HG03575 (cell line): ENCODE results near the gene CR2.
"Not testable (repeated sequence)": the region's sequence is repeated elsewhere in the genome, so short reads cannot be mapped to it uniquely, and the experiment has no call there.

Experiments used
- ATAC-seq: cut with Tn5 transposase; IDR thresholded peaks from one replicate; pipeline ENCODE4 v1.9.1; 2021; ENCODE audit not compliant: unreplicated experiment, insufficient number of reproducible peaks, low FRiP score; ENCODE audit errors: extremely low read depth

The CR2 gene

DNA sequence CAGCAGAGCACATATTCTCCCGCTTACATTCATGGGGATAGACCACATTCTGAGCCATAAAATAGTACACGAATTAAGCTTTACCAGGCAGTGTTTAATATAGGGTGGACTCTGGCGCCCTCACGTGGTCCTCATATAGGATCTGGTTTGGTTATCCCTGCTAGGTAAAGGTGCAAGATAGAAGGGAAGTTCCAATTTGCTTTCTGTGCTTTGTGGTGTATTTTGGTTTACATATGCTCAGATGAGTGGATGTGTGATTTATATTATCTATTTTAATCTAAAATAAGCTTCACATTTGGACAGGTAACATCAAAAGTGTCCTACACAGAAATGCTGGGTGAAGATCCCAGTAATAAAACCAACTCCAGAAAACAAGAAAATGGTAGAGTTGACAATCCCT, 45.4 kb downstream of the CR2 start:
- ATAC-seq: no peak

DNA sequence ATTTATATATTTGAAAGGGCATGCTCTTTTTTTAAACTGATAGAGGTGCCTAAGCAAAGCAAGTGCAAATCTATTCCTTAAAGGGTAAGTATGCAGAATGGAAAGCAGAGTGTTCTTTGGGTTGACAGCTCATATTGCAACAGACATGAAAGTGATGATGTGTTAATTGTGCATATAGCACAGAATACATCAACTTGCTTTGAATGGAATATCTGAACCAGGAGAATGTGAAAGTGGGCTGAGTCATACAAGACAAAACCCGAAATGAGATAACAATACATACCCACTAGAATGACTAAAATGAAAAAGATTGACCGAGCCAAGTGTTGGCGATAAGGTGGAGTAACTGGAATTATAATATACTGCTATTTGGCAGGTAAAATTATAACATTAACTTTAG, 46.2 kb downstream of the CR2 start:
- no peak for ATAC-seq

DNA sequence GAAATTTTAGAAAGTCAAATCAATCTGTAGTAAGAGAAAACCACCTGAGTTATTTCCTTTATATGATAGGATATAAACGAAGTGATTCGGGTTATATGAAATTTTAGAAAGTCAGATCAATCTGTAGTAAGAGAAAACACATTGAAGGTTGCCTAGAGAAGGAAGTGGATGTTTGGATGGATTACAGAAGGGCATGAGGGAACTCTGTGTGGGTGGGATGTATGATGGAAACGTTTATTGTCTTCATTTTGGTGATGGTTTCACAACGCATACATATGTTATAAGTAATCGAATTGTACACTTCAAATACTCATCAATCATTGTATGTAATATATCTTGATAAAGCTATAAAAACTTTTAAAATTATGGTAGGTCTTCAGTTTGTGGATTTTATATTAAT, 46.9 kb downstream of the CR2 start:
- ATAC-seq: no peak

DNA sequence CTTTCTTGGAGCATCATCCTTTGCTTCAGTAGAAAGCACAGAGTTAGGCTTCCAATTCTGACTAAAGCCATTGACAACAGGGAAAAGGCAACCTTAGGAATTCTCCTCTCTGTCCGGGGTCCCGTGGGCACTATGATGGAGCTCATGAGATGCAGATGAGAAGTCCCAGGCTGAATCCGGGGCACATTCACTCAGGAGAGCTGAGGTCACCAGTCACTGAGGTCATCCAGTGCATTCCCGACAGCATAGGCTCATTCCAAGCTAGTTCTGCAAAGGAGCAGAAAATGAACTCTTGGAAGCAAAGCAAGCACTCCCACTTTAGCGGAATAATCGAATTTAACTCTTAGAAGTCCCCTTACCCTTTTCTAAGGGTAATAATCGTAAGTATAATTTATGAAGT, 48.6 kb downstream of the CR2 start:
- ATAC-seq: no peak

DNA sequence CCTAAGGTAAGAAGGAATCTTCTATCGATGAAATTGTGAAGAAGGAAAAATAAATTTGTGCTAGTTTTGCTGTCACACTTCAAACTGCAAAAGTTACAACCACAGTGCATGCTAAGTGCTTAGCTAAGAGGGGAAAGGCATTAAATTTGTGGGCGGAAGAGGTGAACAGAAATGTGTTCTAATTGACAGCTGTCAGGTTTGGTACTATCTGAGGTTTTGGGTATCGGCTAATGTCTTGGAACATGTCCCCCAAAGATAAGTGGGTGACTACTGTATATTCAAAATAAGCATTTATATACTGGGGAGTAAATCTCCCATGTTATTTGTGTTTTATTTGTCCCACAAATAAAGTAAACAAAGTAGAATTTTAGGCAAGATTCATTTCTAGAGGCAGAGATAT, 49.8 kb downstream of the CR2 start:
- ATAC-seq: no peak

DNA sequence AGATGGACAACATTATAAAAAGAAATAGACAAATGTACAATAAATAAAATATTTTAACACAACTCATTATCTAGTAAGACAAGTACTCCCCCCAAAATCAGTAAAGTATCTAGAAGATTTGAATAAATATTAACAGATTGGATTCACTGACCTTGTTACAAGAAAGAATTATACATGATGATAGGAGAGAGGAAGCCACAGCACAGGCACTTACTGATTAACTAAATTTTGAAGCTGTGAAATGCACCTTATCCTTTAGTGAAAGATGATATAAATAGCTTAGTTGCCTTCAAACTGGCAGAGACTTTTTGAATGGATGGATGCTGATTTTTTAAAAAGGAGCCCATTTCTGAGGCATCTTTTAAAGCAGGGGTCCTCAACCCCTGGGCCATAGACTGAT, 50.3 kb downstream of the CR2 start:
- ATAC-seq: no peak

DNA sequence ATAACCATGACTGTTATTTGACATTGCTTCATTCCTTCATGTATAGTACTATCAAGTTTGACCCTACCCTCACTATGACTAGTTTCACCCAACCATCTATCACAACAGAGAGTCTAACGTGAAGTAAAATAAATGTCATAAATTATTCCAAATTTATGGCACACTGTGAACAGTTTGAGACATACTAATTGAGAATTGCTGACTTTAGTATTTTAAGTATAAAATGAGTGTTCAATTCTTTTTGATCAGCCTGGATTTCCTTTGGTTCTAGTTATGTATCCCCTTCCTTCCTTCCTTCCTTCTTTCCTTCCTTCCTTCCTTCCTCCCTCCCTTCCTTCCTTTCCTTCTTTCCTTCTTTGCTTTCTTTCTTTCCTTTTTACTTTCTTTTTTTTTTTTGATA, 56.3 kb downstream of the CR2 start:
- no peak for ATAC-seq

DNA sequence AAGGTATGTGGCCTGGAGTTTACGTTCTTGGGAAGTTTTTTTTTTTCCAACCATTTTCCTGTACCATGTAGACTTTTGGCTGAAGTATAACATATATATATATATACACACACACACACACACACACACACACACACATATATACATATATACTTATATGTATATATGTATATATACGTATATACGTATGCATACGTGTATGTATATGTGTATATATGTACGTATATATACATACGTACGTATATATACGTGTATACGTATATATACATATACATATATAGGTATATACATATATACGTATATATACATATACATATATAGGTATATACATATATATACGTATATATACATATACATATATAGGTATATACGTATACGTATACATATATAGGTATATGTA, 60.8 kb downstream of the CR2 start:
- ATAC-seq: no peak

DNA sequence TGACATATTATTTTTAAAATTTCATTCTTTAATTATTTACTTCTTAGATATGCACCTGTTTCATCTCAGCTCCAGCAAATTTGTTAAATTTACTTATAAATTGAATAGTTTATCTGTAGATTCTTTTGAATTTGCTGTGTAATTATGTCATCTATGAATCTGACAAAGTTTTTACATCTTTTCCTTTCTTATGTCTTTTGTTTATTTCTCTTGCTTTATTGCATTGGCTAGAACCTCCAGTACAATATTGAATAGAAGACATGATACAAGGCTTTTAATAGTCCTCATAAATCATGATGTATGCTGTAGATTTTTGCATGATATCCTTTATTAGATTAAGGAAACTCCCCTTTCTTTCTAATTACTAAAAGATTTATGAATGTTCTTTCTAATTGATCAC, 62.6 kb downstream of the CR2 start:
- no peak for ATAC-seq

DNA sequence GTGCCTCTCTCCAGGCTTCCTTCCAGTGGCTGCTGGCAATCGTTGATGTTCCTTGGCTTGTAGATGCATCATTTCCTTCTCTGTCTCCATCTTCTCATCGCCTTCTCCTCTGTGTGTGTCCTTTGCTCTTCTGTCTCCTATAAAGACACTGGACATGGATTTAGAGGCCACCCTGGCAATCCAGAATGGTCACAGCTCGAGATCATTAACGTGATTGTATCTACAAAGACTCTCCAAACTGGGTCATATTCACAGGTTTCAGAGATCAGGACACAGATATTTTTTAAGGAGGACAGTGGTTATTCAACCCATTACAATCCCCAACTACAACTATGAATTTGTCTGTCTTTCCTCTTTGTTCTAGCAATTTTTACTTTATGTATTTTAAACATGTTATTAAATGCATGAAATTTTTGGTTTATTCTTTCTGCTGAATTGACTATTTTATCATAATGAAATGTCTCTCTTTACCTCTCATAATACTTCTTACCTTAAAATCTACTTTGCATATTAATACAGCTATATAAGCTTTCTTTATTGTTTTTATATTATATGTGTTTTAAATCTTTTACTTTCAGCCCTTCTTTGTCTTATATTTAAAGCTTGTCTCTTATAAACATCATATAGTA, 64.6 kb downstream of the CR2 start:
- ATAC-seq: no peak

DNA sequence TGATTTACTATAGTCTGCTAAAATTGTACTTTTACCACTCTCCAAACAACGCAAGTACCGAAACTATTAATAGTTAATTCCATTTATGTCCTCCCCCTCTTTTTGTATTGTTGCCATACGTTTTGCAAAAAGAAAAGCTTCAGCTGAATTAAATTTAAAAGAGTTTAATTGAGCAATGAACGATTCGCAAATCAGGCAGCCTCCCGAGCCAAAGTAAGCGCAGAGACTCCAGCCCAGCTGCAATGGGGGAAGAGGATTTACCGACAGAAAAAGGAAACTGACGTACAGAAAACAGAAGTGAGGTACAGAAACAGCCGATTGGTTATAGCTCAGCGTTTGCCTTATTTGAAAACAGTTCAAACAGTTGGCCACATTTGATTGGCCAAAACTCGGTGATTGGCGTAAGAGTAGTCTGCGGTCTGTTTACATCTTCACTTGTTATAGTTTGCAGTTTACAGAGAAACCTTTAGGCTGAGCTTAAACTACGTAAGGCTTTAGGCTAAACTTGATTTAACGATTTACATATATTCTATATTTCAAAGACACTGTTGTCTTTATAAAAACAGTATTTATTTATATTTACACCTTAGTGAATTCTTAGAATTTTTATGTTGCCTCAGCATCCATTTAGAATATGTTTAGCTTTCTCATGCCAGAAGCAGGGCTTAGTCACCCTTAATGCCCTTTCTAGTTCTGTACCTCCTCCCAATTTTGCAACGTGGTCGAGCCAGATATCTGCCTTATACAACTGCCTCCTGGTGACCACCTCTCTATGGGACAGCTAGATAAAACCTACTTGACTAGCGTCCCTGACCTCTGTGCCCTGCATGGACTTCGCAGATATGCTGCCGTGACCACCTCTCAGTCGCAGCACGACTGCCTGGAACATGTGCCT, 65.6 kb downstream of the CR2 start:
- no peak for ATAC-seq

DNA sequence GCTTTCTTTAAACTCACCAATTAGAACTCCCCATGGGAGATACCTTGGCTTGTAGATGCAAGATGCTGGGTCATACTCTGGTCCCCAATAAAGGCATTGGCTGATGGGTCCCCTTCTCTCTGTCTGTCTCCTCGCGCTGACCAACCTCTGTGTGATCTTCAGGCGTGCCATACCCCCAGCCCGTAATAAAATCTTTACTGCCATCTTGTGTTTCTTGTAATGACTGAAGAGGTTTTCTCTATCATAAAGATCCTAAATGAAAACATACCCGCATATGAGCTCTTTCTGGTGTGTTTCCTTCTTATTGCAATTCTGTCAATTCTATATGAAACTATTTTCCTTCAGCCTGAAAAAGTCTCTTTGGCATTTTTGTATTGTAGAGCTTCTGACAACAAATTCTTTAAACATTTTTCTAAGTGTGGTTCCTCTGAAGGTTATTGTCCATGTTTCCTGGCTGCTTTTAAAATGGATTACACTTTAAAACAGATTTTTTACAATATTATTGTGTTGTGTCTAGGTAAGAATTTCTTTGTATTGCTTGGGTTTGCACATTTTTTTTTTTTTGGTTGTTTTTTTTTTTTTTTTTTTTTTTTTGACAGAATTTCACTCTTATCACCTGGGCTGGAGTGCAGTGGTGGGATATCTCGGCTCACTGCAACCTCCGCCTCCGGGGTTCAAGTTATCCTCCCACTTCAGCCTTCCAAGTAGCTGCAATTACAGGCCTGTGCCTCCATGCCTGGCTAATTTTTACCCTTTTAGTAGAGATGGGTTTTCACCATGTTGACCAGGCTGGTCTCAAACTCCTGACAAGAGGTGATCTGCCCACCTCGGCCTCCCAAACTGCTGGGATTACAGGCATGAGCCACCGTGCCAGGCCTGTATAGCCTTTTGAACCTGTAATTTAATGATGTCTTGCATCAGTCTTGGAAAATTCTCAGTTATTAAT, 66.5 kb downstream of the CR2 start:
- not testable (repeated sequence) for ATAC-seq

DNA sequence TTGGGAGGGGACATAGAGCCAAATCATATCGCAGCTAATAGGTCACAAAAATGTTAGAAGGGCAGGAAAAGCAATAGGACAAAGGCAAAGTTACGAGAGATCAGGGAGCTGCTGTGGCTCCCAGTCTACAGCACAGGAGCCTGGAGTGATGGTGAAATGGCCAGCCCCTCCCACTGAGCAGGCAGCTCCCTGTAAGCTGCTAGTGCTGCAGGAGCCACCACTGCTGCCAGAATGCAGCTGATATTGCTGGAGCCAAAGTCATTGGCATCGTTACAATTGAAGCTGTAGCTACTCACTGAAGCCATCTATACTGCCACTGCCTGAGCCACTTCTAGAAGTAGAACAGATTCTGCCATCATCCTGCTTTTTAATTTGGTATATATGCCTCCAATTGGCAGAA, 71.1 kb downstream of the CR2 start:
- ATAC-seq: not testable (repeated sequence)

DNA sequence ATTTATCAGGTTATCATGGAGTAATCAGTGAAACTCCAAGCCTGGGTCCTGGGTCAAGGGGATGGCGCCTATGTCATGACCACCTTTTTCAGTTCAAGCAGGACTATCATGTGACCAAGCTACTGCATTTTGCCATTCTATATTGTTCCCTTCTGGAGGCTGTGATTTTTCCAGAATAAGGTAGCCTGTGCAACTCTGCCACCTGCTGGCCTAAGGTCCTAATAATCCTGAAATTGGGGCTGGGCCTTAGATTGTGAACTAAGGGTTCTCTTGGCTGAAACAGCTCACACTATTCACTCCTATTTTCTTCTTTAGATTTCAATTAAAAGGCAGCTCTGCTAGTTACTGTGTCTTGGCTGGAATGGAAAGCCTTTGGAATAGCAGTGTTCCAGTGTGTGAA, 74.3 kb downstream of the CR2 start:
- not testable (repeated sequence) for ATAC-seq

DNA sequence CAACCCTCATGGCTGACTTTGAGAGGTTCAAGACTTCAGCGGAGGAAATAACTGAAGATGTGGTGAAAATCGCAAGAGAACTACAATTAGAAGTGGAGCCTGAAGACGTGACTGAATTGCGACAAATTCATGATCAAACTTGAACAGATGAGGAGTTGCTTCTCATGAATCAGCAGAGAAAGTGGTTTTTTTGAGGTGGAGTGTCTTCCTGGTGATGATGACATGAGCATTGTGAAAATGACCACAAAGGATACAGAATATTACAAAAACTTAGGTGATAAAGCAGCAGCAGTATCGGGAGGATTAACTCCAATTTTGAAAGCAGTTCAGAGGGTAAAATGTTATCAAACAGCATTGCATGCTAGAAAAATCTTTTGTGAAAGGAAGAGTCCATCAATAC, 82.1 kb downstream of the CR2 start:
- ATAC-seq: not testable (repeated sequence)
